VCaP (cell line): Measurements from ENCODE around the gene UST.

Experiments used
- H3K27ac ChIP-seq: fragments of 450-650 bp; 2 replicates; pipeline ENCODE4 v1.5.1; 2017
- CTCF ChIP-seq: fragments of 450-650 bp; conservative IDR thresholded peaks from 2 replicates; pipeline ENCODE4 v1.5.1; 2017; ENCODE audit warnings: mild to moderate bottlenecking, moderate library complexity

UST gene

GRCh38 chr6:149049230-149049629 is 302.4 kb downstream of the UST start:
- peak overlapping the region; percentile 77 for H3K27ac ChIP-seq
- TF ChIP-seq CTCF: no peak

- TF ChIP-seq CTCF: no peak
- H3K27ac ChIP-seq: peak overlapping the region; percentile 77
These were observed 303.3 kb downstream of the UST start for GRCh38 chr6:149050160-149050559.

- H3K27ac ChIP-seq: no peak overlapping the region
These were observed 305.7 kb downstream of the UST start for GRCh38 chr6:149052350-149053106.

GRCh38 chr6:149053848-149054558 is 307.2 kb downstream of the UST start:
- TF ChIP-seq CTCF: no peak
- peak overlapping the region; percentile 93 for H3K27ac ChIP-seq

More at GRCh38 chr6:149052350-149053106, 305.7 kb downstream of the UST start:
- no peak for TF ChIP-seq CTCF

- TF ChIP-seq CTCF: no peak
- H3K27ac ChIP-seq: peak overlapping the region; percentile 93
These were observed 307.8 kb downstream of the UST start for GRCh38 chr6:149054559-149055194.

- no peak for TF ChIP-seq CTCF
- H3K27ac ChIP-seq: peak overlapping the region; percentile 93
These were observed 308.5 kb downstream of the UST start for GRCh38 chr6:149055195-149055899.
